H1 (cell line): ENCODE measurements around the gene ABCC4. TPM values are rescaled to one million over a fixed set of nuclear protein-coding genes. Genes with fewer than 3 reads are reported as not detected.

Source experiments
- CTCF ChIA-PET: fragments of 300-600 bp; sonication (Branson Sonifier 250); formaldehyde crosslinking; loops from one replicate; lab custom pipeline; 2021; ENCODE audit not compliant: partially characterized antibody; lab: Charles Lee
- POLR2A ChIA-PET: fragments of 300-600 bp; sonication (Branson Sonifier 250); formaldehyde crosslinking; loops from one replicate; lab custom pipeline; 2021; ENCODE audit warnings: inconsistent platforms; ENCODE audit not compliant: partially characterized antibody; lab: Charles Lee
- DNase-seq, 2 experiments: peaks; one replicate each; pipeline versions ENCODE4 v3.0.0 to v3.0.0-alpha.2; 2010 to 2022; ENCODE audit warnings: low spot score in 2 of 2, low read depth in 1 of 2, mixed read lengths in 1 of 2
- FAIRE-seq: peaks from 2 replicates; lab custom pipeline; 2011; peaks lifted over from hg19 to GRCh38; lab: Jason Lieb, UNC
- H2AFZ ChIP-seq: 2 replicates; pipeline ENCODE4 v1.8.1; 2012; ENCODE audit warnings: low read length, inconsistent platforms
- H2AK5ac ChIP-seq: 2 replicates; pipeline ENCODE4 v1.6.1; 2013; ENCODE audit warnings: low read depth, low read length
- H2BK120ac ChIP-seq: replicated peaks from 2 replicates; pipeline ENCODE3; 2013; ENCODE audit warnings: low read depth, low read length, inconsistent platforms
- H2BK12ac ChIP-seq: 2 replicates; pipeline ENCODE4 v1.6.1; 2013; ENCODE audit warnings: low read depth, low read length
- H2BK15ac ChIP-seq: 2 replicates; pipeline ENCODE4 v1.6.1; 2013; ENCODE audit warnings: low read length
- H2BK20ac ChIP-seq: 2 replicates; pipeline ENCODE4 v1.6.1; 2013; ENCODE audit warnings: low read length
- H2BK5ac ChIP-seq: 2 replicates; pipeline ENCODE4 v1.6.1; 2013; ENCODE audit warnings: low read depth, low read length
- H3K14ac ChIP-seq: 2 replicates; pipeline ENCODE4 v1.6.1; 2013; ENCODE audit warnings: inconsistent platforms; ENCODE audit not compliant: insufficient read length
- H3K18ac ChIP-seq: 2 replicates; pipeline ENCODE4 v1.6.1; 2013; ENCODE audit warnings: low read length; ENCODE audit errors: extremely low read depth
- H3K23ac ChIP-seq: 2 replicates; pipeline ENCODE4 v1.6.1; 2013; ENCODE audit warnings: inconsistent platforms; ENCODE audit not compliant: insufficient read length
- H3K23me2 ChIP-seq: 2 replicates; pipeline ENCODE4 v1.6.1; 2013; ENCODE audit warnings: low read depth, low read length
- H3K27ac ChIP-seq: 2 replicates; pipeline ENCODE4 v1.6.1; 2011; ENCODE audit warnings: low read depth, low read length, inconsistent platforms
- H3K27me3 ChIP-seq, 4 experiments: replicated peaks in 1 of 4; 1 replicate in 1 of 4; 2 replicates in 3 of 4; pipeline versions ENCODE4 v1.6.1 to v1.8.1; 2011 to 2013; ENCODE audit warnings: low read length in 3 of 4, mild to moderate bottlenecking in 3 of 4, inconsistent platforms in 2 of 4, mixed read lengths in 2 of 4, moderate library complexity in 1 of 4; ENCODE audit not compliant: control insufficient read depth in 3 of 4, insufficient read depth in 3 of 4; ENCODE audit errors: extremely low read depth in 1 of 4
- H3K36me3 ChIP-seq, 4 experiments: 2 replicates each; pipeline versions ENCODE4 v1.6.1 to v1.8.1; 2011 to 2013; ENCODE audit warnings: mild to moderate bottlenecking in 4 of 4, low read length in 3 of 4, moderate library complexity in 2 of 4, control low read depth in 1 of 4, inconsistent platforms in 1 of 4; ENCODE audit not compliant: insufficient read depth in 4 of 4, control insufficient read depth in 2 of 4
- H3K4ac ChIP-seq: replicated peaks from 2 replicates; pipeline ENCODE3; 2013; ENCODE audit warnings: low read length, low read depth, mixed read lengths, inconsistent platforms; ENCODE audit not compliant: insufficient read length
- H3K4me1 ChIP-seq, 4 experiments: replicated peaks in 1 of 4; 1 replicate in 1 of 4; 2 replicates in 3 of 4; pipeline versions ENCODE4 v1.6.1 to v1.8.1; 2011 to 2013; ENCODE audit warnings: low read length in 3 of 4, inconsistent platforms in 2 of 4, mixed read lengths in 1 of 4; ENCODE audit not compliant: insufficient read depth in 4 of 4, control insufficient read depth in 3 of 4
- H3K4me2 ChIP-seq, 2 experiments: 2 replicates each; pipeline versions ENCODE4 v1.6.1 to v1.8.1; 2011 to 2013; ENCODE audit warnings: low read depth in 2 of 2, low read length in 2 of 2, control low read depth in 1 of 2, inconsistent platforms in 1 of 2, mild to moderate bottlenecking in 1 of 2; ENCODE audit not compliant: insufficient read depth in 1 of 2
- H3K4me3 ChIP-seq, 4 experiments: fragments of 200-600, 300-600 bp in 1 of 4; sonication (generic), shearing (Covaris generic), sonication (Bioruptor Twin) in 1 of 4; 2 replicates each; pipeline versions ENCODE4 v1.5.1 to v1.8.1; 2011 to 2016; ENCODE audit warnings: low read length in 4 of 4, low read depth in 3 of 4, control low read depth in 2 of 4, inconsistent platforms in 2 of 4, mild to moderate bottlenecking in 2 of 4, mixed read lengths in 1 of 4, moderate library complexity in 1 of 4; ENCODE audit not compliant: insufficient read depth in 2 of 4; ENCODE audit errors: extremely low read depth in 1 of 4
- H3K56ac ChIP-seq: replicated peaks from 2 replicates; pipeline ENCODE3; 2013; ENCODE audit warnings: low read depth, mild to moderate bottlenecking, mixed read lengths, low read length, inconsistent platforms; ENCODE audit not compliant: insufficient read length
- H3K79me1 ChIP-seq: 2 replicates; pipeline ENCODE4 v1.6.1; 2013; ENCODE audit warnings: low read depth, low read length, control low read depth
- H3K79me2 ChIP-seq, 2 experiments: 2 replicates each; pipeline versions ENCODE4 v1.6.1 to v1.8.1; 2012 to 2013; ENCODE audit warnings: low read length in 2 of 2, mild to moderate bottlenecking in 2 of 2, inconsistent platforms in 1 of 2; ENCODE audit not compliant: insufficient read depth in 2 of 2, control insufficient read depth in 1 of 2
- H3K9ac ChIP-seq, 4 experiments: replicated peaks in 1 of 4; 1 replicate in 1 of 4; 2 replicates in 3 of 4; pipeline versions ENCODE4 v1.6.1 to v1.8.1; 2011 to 2013; ENCODE audit warnings: low read depth in 3 of 4, low read length in 3 of 4, control low read depth in 2 of 4, mild to moderate bottlenecking in 2 of 4, moderate library complexity in 2 of 4, inconsistent platforms in 1 of 4; ENCODE audit errors: extremely low read depth in 1 of 4
- H3K9me3 ChIP-seq, 2 experiments: 2 replicates each; pipeline versions ENCODE4 v1.6.1 to v1.8.1; 2012 to 2013; ENCODE audit warnings: mild to moderate bottlenecking in 2 of 2, moderate library complexity in 2 of 2, control low read depth in 1 of 2, inconsistent platforms in 1 of 2, low read depth in 1 of 2, low read length in 1 of 2, mixed read lengths in 1 of 2; ENCODE audit not compliant: insufficient read depth in 2 of 2
- H4K20me1 ChIP-seq, 2 experiments: replicated peaks in 1 of 2; 2 replicates each; pipeline versions ENCODE3 to v1.8.1; 2011 to 2013; ENCODE audit warnings: inconsistent platforms in 2 of 2, low read length in 2 of 2, mild to moderate bottlenecking in 1 of 2; ENCODE audit not compliant: insufficient read depth in 2 of 2, control insufficient read depth in 1 of 2
- H4K5ac ChIP-seq: 2 replicates; pipeline ENCODE4 v1.6.1; 2013; ENCODE audit warnings: low read length, low read depth, mixed read lengths, inconsistent platforms; ENCODE audit not compliant: insufficient read length
- H4K8ac ChIP-seq: 2 replicates; pipeline ENCODE4 v1.8.0; 2013; ENCODE audit warnings: mild to moderate bottlenecking, moderate library complexity, low read length, inconsistent platforms; ENCODE audit not compliant: insufficient read depth; ENCODE audit errors: extremely low read depth
- H4K91ac ChIP-seq: replicated peaks from 2 replicates; pipeline ENCODE3; 2013; ENCODE audit warnings: low read length, mixed read lengths, inconsistent platforms; ENCODE audit not compliant: insufficient read length
- ATF3 ChIP-seq: IDR thresholded peaks from 2 replicates; pipeline ENCODE4 v1.6.1; 2011; ENCODE audit warnings: low read depth, mild to moderate bottlenecking, low read length; ENCODE audit not compliant: insufficient read depth
- BACH1 ChIP-seq: IDR thresholded peaks from 2 replicates; pipeline ENCODE4 v1.6.1; 2012; ENCODE audit warnings: low read length, improper control_type of control experiment
- BRCA1 ChIP-seq: IDR thresholded peaks from 2 replicates; pipeline ENCODE4 v1.6.1; 2012; ENCODE audit warnings: low read depth, low read length, improper control_type of control experiment
- GABPA ChIP-seq: IDR thresholded peaks from 2 replicates; pipeline ENCODE4 v1.6.1; 2011; ENCODE audit warnings: mild to moderate bottlenecking, low read length, moderate library complexity, borderline replicate concordance; ENCODE audit not compliant: insufficient read depth
- GTF2F1 ChIP-seq: IDR thresholded peaks from 2 replicates; pipeline ENCODE4 v1.6.1; 2012; ENCODE audit warnings: low read depth, low read length, improper control_type of control experiment, borderline replicate concordance
- JUN ChIP-seq: IDR thresholded peaks from 2 replicates; pipeline ENCODE4 v1.6.1; 2011; ENCODE audit warnings: low read depth, mild to moderate bottlenecking, improper control_type of control experiment, low read length
- NRF1 ChIP-seq: IDR thresholded peaks from 2 replicates; pipeline ENCODE4 v1.6.1; 2011; ENCODE audit warnings: mild to moderate bottlenecking, low read depth, low read length, improper control_type of control experiment
- PHF8 ChIP-seq: fragments of 200-600 bp; sonication (generic); conservative IDR thresholded peaks from 2 replicates; pipeline ENCODE4 v1.7.1; 2012; ENCODE audit warnings: low read depth, mild to moderate bottlenecking, inconsistent platforms, low read length, moderate library complexity
- POU5F1 ChIP-seq: IDR thresholded peaks from 2 replicates; pipeline ENCODE4 v1.6.1; 2011; ENCODE audit warnings: low read depth, mild to moderate bottlenecking, low read length, moderate library complexity
- SP4 ChIP-seq: IDR thresholded peaks from 2 replicates; pipeline ENCODE4 v1.6.1; 2012; ENCODE audit warnings: low read length, inconsistent platforms
- SRF ChIP-seq: IDR thresholded peaks from 2 replicates; pipeline ENCODE4 v1.6.1; 2011; ENCODE audit warnings: mild to moderate bottlenecking, low read depth, low read length, moderate library complexity
- WGBS, 2 experiments: shearing (Covaris generic) in 1 of 2; methylation state at CpG; one replicate each; pipeline versions ENCODE4 v1.1.6 to v1.1.7; 2013 to 2015; ENCODE audit warnings: low lambda C conversion rate in 2 of 2, mixed read lengths in 2 of 2, inconsistent platforms in 1 of 2, low coverage in 1 of 2, missing lambda C conversion rate in 1 of 2; ENCODE audit not compliant: insufficient replicate concordance in 2 of 2, insufficient coverage in 1 of 2, insufficient read length in 1 of 2; ENCODE audit errors: extremely low coverage in 1 of 2, missing lambda C conversion rate in 1 of 2; 5-methylcytosine and 5-hydroxymethylcytosine counted together
- polyA plus RNA-seq, 7 experiments: library from polyadenylated mRNA; depleted of rRNA in 3 of 7; stranded (reverse) in 5 of 7; unstranded in 2 of 7; fragments of >200 nt in 5 of 7; fragments of 200-250 nt in 2 of 7; gene quantifications; 1 replicate in 5 of 7; 2 replicates in 1 of 7; 4 replicates in 1 of 7; pipeline versions ENCODE4 v1.2.1 to v1.2.3, GENCODE V29; 2011 to 2013; ENCODE audit warnings: missing spikeins in 2 of 7, mixed read lengths in 2 of 7
- total RNA-seq: library from RNA; stranded (reverse); fragmentation: NEBNext Ultra II Directional; extraction: Animal tissue kit (Norgen Biotek cat#: 25700); gene quantifications from 2 replicates; pipeline ENCODE4 v1.2.1, GENCODE V29; 2021
- TF ChIP-seq, protein P1 (sequence below), 3 experiments: IDR thresholded peaks; 1 replicate in 2 of 3; 2 replicates in 1 of 3; pipeline versions ENCODE4 v1.5.1 to v1.6.1; 2011; ENCODE audit warnings: low read length in 3 of 3, mild to moderate bottlenecking in 3 of 3, inconsistent platforms in 2 of 3, low read depth in 1 of 3, moderate library complexity in 1 of 3; ENCODE audit not compliant: insufficient read depth in 1 of 3; ENCODE audit errors: control extremely low read depth in 1 of 3

The ABCC4 gene
- total and polyA plus RNA-seq, 2 of the 8 experiments (the other 6 are each of a cell fraction or from before 2014, with no cell fraction given) = 4.0 to 14.1 TPM

DNA sequence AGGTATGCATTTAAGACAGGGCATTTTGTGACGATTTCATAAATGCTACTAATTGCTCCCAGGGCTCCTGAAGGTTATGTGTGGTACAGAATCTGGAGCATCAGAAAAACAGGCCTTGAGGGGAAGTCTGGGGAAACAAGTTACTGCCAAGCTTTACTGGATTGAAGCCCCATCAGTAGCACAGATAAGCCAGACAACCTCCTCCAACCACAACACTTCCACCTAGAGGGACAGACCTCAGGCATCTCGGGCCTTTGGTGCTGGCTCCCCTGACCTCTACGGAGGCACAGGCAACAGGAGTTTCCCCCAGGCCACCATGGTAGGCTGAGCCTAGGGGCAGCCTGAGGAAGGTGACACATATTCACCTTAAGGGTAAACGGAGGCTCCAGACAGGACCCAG, 54.1 kb downstream of the ABCC4 start:
- H3K4ac ChIP-seq = no peak overlapping the region
- H3K23ac ChIP-seq = no peak overlapping the region
- POLR2A ChIA-PET = interaction anchor here (0.6 kb wide), 1 partner anchor 16 kb away, joined by 3 read pairs; no protein-coding TSS in a partner anchor
- no peak overlapping the region for H2BK20ac ChIP-seq
- no peak overlapping the region for H2AFZ ChIP-seq
- H3K56ac ChIP-seq = no peak overlapping the region
- H3K27ac ChIP-seq = no peak overlapping the region
- H3K9me3 ChIP-seq = no peaks in the 10 kb centered on the region
- no peak overlapping the region for H2AK5ac ChIP-seq
- no peak overlapping the region for H2BK12ac ChIP-seq
- H4K5ac ChIP-seq = no peak overlapping the region
- no peaks in the 10 kb centered on the region for H3K27me3 ChIP-seq
- H4K20me1 ChIP-seq = peaks cover 0 to 2% of the 10 kb centered on the region in 2 experiments
- H3K79me1 ChIP-seq = no peaks in the 10 kb centered on the region; the same call in 1 of the 2 replicates
- H3K14ac ChIP-seq = no peak overlapping the region
- no peak overlapping the region for H2BK120ac ChIP-seq
- H4K91ac ChIP-seq = no peak overlapping the region
- CTCF ChIA-PET = interaction anchor here (0.9 kb wide), 1 partner anchor 24 kb away, joined by 3 read pairs; no protein-coding TSS in a partner anchor
- H3K4me1 ChIP-seq = no peaks in the 10 kb centered on the region
- no peak for DNase-seq
- H3K36me3 ChIP-seq = no peaks in the 10 kb centered on the region
- peak overlapping the region in 1 of 4 experiments; percentile 10; a peak in 1 of 7 replicates for H3K9ac ChIP-seq
- no peak overlapping the region for H2BK5ac ChIP-seq
- H3K79me2 ChIP-seq = no peaks in the 10 kb centered on the region
- no peak overlapping the region for H2BK15ac ChIP-seq
- H3K4me2 ChIP-seq = no peak overlapping the region
- H3K18ac ChIP-seq = no peak overlapping the region
- 72% methylated on average over 4 of the region's 4 CpGs; no CpG with 5 or more reads in 1 of the 2 experiments for WGBS, 2 experiments
- no peak overlapping the region for H3K4me3 ChIP-seq
- no peaks in the 10 kb centered on the region for H3K23me2 ChIP-seq
- no peak overlapping the region for H4K8ac ChIP-seq
- no peak for FAIRE-seq
- TF ChIP-seq SRF (no peak), ATF3 (no peak), SP4 (no peak), PHF8 (no peak), BACH1 (no peak), GABPA (no peak), POU5F1 (no peak), GTF2F1 (no peak), BRCA1 (no peak), NRF1 (no peak), JUN (no peak)
- TF ChIP-seq, protein P1, sequence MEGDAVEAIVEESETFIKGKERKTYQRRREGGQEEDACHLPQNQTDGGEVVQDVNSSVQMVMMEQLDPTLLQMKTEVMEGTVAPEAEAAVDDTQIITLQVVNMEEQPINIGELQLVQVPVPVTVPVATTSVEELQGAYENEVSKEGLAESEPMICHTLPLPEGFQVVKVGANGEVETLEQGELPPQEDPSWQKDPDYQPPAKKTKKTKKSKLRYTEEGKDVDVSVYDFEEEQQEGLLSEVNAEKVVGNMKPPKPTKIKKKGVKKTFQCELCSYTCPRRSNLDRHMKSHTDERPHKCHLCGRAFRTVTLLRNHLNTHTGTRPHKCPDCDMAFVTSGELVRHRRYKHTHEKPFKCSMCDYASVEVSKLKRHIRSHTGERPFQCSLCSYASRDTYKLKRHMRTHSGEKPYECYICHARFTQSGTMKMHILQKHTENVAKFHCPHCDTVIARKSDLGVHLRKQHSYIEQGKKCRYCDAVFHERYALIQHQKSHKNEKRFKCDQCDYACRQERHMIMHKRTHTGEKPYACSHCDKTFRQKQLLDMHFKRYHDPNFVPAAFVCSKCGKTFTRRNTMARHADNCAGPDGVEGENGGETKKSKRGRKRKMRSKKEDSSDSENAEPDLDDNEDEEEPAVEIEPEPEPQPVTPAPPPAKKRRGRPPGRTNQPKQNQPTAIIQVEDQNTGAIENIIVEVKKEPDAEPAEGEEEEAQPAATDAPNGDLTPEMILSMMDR (IDR thresholded peaks at IDR 0.05; ENCODE audit: control extremely low read depth in 1 of 3, insufficient read depth in 1 of 3, low read depth in 1 of 3, low read length in 3 of 3) = no peak
